VCaP (cell line): ENCODE data around the gene TTC32.
"Not testable (repeated sequence)": the region's sequence is repeated elsewhere in the genome, so short reads cannot be mapped to it uniquely, and the experiment has no call there.

Source experiments
- H3K27ac ChIP-seq: fragments of 450-650 bp; 2 replicates; pipeline ENCODE4 v1.5.1; 2017
- TF ChIP-seq, protein P1 (sequence below): fragments of 450-650 bp; conservative IDR thresholded peaks from 2 replicates; pipeline ENCODE4 v1.5.1; 2017; ENCODE audit warnings: mild to moderate bottlenecking, moderate library complexity

Gene TTC32

GRCh38 chr2:19885791-19886190, 16.0 kb downstream of the TTC32 start:
- H3K27ac ChIP-seq = no peak overlapping the region
- TF ChIP-seq, protein P1, sequence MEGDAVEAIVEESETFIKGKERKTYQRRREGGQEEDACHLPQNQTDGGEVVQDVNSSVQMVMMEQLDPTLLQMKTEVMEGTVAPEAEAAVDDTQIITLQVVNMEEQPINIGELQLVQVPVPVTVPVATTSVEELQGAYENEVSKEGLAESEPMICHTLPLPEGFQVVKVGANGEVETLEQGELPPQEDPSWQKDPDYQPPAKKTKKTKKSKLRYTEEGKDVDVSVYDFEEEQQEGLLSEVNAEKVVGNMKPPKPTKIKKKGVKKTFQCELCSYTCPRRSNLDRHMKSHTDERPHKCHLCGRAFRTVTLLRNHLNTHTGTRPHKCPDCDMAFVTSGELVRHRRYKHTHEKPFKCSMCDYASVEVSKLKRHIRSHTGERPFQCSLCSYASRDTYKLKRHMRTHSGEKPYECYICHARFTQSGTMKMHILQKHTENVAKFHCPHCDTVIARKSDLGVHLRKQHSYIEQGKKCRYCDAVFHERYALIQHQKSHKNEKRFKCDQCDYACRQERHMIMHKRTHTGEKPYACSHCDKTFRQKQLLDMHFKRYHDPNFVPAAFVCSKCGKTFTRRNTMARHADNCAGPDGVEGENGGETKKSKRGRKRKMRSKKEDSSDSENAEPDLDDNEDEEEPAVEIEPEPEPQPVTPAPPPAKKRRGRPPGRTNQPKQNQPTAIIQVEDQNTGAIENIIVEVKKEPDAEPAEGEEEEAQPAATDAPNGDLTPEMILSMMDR = no peak

DNA sequence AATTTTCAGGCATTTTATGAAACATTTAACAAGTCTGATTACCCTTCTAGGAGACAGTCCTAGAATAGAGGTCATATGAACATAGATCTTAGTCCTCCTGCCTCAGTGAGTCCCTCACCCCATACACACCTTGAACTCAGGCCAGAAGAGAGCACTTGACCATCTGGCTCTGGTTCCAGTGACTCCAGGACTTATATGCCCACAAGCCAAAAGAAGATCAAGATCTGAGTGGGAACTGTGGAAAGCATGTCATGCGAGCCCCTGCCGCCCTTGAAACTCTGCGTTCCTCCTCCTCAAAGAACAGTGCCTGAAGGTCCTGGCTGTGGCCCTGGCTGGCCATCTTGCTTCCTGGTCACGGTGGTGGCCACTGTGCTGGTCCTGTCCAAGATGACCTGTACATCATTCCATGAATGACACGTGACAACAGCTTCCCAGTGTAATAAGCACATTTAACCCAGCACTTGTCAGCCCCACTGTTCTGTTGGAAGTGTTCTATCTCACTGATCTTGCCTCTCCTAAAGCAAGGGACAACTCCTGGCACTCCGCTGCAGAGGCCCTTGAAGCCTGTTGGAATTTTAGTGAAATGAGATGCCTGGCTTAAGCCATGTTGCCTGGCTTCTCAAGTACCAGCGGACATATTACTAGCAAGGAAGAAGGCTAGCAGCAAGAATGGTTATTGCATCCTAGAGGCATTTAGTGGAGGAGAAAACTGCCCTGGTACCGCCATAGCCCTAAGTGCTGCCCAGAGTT, 17.6 kb downstream of the TTC32 start:
- TF ChIP-seq, protein P1 = no peak
- no peak overlapping the region for H3K27ac ChIP-seq

DNA sequence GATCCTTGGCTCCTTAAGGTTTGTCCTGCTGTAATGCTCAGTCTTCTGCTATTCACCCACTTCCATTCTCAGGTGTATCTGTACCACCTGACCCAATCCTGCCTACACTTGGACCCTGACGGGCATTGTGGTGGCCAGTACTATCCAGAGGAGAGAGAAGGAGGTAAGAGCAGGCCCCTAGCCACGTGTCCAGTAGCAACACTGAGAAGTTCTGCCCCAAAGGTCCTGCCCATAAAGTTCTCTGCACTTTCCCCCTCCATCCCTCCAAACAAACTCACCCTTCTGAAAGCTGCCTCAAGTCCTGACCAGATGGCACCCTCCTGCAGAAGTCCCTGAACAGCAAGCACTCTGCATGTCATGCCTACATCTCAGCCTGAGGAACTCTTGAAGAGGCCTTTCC, 18.3 kb downstream of the TTC32 start:
- TF ChIP-seq, protein P1 = no peak
- H3K27ac ChIP-seq = no peak overlapping the region

DNA sequence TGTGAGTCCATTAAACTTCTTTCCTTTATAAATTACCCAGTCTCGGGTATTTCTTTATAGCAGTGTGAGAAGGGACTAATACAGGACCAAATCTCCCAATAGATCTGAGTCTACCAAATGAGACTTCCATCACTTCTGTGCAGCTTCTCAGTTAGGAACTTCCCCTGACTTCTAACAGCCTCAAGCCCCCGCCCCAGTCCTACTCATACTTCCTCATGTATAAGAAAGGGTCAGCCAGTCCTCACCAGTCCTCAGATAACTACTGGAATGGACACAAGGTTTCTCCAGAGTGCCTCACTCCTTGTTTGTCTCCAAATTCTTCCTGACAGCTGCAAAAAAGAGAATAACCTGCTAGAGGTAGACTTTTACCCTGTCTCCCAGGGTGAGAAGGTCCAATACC, 19.5 kb downstream of the TTC32 start:
- no peak overlapping the region for H3K27ac ChIP-seq
- TF ChIP-seq, protein P1 = no peak

DNA sequence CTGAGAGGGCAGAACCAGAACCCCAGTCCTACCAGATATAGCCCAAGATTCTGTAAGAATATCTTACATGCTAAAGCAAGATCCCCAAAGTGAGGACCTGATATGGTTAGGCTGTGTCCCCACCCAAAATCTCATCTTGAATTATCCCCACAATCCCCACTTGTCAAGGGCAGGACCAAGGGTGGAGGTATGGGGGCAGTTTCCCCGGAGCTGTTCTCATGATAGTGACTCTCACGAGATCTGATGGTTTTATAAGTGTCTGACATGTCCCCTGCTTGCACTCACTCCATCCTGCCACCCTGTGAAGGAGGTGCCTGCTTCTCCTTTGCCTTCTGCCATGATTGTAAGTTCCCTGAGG, 19.9 kb downstream of the TTC32 start:
- no peak overlapping the region for H3K27ac ChIP-seq
- TF ChIP-seq, protein P1 = no peak

DNA sequence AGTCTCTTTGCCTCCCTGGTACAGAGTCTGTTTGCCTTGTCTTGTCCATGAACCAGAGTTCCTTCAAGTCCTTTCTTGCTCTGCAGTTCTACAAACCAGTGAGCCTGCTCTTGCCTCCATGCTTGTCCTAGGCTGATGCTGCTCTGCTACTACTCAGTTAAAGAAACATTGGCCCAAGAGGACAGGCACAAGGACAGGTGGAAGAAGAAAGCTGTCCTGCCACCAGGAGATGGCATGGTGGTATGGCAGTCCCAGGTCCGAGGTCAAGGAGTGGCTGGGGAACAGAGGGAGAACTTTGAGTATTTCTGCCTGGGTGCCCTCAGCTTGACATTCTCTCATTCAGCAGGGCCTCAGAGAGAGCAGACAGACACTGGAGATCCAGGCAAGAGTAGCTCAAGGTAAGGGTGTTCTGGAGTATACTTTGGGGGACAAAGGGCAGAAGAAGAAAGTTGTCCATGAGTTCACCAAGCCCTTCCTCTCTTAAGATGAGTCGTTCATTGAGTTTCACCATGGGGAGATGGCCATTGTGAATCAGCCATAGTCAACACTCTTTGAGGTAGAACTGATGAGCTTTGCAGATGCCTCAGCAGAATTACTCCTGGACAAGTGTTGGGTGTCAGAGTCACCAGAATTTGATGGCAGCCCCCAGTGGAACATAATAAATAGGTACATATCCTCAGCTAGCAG, 20.4 kb downstream of the TTC32 start:
- TF ChIP-seq, protein P1 = no peak
- H3K27ac ChIP-seq = no peak overlapping the region

GRCh38 chr2:19880191-19880590, 21.6 kb downstream of the TTC32 start:
- not testable (repeated sequence) for H3K27ac ChIP-seq

DNA sequence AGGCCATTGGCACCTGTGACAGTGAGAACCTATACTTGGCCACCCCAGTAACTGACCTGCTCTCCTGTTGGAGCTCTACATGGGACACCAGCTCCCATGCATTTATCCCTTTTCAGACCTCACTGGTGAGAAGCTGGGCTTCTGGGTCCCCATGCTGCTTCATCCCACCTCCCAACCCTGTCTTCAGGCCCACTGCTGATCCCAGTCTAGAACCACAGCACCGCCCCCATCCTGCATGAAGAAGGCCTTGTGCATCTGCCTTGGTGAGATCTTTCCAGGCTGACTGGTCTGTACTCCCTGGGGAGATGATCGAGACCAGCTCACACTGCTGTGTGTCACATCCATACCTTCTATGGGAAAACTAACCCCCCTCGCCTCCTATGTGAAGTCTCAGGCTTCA, 22.7 kb downstream of the TTC32 start:
- H3K27ac ChIP-seq = no peak overlapping the region
- TF ChIP-seq, protein P1 = no peak
